OCI-LY3 (cell line): ENCODE measurements around the gene NDUFS8.
A peak's percentile ranks its signal among the peaks of the same experiment; 100 is the strongest.

ENCODE experiments used
- EZH2phosphoT487 ChIP-seq: fragments of 200-600 bp; shearing (Covaris generic); IDR thresholded peaks from 2 replicates; pipeline ENCODE4 v1.6.1; 2018; ENCODE audit warnings: antibody characterized with exemption, mixed run types, low read depth
- TF ChIP-seq, protein P1 (sequence below): fragments of 200-600, 300-600 bp; sonication (generic); IDR thresholded peaks from 2 replicates; pipeline ENCODE4 v1.5.1; 2014; ENCODE audit warnings: antibody characterized with exemption, low read length, low read depth

DNA sequence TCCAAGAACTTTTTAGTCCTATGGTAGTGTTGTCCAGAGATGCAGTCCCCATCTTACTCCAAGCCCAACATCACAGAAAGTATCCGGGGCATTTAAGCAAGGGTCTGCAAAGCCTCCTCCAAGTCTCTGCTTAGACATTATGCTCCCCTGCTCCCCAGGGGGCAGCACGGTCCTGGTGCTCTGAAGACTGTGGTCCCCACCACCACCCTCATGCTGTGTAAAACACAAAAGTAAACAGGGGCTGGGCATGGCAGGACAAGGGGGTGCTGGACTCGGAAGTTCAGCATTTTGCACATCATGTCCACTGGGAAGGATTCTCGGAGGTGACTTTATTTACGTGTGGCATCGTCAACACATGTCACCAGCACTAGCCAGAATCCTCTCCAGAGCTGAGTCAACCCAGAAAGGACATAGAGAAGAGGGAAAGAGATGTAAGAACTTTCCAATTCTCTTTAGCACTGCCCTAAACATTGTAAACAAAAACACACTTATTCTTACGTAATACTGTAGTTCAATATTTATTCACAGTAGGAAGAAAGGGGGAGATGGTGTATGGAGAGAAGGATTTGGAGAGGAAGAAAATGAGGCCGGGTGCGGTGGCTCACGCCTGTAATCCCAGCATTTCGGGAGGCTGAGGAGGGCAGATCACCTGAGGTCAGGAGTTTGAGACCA is 46.0 kb downstream of the NDUFS8 start:
- TF ChIP-seq, protein P1, sequence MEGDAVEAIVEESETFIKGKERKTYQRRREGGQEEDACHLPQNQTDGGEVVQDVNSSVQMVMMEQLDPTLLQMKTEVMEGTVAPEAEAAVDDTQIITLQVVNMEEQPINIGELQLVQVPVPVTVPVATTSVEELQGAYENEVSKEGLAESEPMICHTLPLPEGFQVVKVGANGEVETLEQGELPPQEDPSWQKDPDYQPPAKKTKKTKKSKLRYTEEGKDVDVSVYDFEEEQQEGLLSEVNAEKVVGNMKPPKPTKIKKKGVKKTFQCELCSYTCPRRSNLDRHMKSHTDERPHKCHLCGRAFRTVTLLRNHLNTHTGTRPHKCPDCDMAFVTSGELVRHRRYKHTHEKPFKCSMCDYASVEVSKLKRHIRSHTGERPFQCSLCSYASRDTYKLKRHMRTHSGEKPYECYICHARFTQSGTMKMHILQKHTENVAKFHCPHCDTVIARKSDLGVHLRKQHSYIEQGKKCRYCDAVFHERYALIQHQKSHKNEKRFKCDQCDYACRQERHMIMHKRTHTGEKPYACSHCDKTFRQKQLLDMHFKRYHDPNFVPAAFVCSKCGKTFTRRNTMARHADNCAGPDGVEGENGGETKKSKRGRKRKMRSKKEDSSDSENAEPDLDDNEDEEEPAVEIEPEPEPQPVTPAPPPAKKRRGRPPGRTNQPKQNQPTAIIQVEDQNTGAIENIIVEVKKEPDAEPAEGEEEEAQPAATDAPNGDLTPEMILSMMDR, result peak; percentile 43
- TF ChIP-seq EZH2phosphoT487, result no peak
